Activated CD4-positive, alpha-beta T cell treated with anti-CD3 and anti-CD28 coated beads for 48 hours (primary cell): ENCODE data around the gene FAM222A.

Source experiments
- DNase-seq: peaks from one replicate; pipeline ENCODE4 v3.0.0-alpha.2; 2020

Gene FAM222A

GRCh38 chr12:109713187-109714070 is at the start of gene FAM222A:
FAM222A (plus strand) TSS chr12:109713825; CDS start chr12:109744147, 30,322 bp downstream.
- DNase-seq = peak; percentile 95

GRCh38 chr12:109664402-109664801 is 49.2 kb upstream of the FAM222A start:
- no peak for DNase-seq

DNA sequence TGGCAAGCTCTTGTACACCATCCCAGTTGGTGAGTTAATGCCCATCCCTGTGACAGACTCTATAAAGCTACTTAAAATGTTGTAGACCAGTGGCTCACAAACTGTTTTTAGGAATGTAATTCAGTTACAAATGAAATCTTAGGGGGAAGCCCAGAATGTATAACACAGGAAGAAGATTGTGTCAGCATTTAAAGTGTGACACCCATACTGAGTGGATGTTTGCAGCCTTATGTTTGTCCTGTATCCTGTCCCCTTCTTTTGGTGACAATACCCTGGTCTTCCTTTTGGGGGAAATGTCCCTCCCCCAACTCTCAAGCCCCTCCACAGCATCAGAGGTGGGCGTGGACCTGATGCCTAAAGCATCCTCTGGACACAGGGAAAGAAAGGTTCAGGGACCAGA is 47.6 kb upstream of the FAM222A start:
- DNase-seq = no peak

DNA sequence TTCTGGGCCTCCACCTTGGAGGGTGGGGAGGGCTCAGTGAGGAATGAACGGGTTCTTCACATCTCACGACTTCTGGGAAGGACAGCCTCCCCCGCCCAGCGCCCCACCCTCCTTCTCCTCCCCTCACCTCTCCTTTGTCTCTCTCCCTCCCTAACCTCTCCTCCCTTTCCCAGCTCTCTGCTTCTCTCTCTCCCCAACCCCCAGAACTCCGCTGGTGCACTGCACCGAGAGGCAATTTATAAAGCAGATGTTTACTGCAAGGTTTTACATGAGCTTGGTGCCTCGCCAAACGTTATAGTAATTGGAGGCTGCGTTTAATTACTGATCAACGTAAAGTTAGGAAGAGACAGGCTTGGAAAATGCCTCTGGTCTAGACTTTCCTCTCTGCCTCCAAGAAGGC is 42.9 kb upstream of the FAM222A start:
- DNase-seq = no peak

- DNase-seq = no peak
These were observed 42.1 kb upstream of the FAM222A start for GRCh38 chr12:109671502-109671901.

DNA sequence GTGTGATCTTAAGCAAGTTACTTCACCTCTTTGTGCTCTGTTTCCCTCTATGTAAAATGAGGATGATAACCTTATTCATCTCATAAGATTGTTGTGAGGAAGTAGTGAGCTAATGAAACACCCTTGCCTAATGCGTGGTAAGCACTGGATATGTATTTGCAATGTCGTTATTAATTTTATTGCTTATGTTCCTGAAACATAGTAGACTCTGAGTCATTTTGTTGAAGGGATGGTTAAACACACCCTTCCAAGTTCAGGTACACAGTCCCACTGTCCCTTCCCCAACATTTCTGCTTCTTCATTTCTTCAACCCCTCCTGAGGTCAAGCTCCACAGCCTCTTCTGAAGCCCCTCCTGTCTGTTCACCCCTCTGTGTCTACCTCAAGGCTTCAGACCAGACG is 40.2 kb upstream of the FAM222A start:
- DNase-seq = no peak

DNA sequence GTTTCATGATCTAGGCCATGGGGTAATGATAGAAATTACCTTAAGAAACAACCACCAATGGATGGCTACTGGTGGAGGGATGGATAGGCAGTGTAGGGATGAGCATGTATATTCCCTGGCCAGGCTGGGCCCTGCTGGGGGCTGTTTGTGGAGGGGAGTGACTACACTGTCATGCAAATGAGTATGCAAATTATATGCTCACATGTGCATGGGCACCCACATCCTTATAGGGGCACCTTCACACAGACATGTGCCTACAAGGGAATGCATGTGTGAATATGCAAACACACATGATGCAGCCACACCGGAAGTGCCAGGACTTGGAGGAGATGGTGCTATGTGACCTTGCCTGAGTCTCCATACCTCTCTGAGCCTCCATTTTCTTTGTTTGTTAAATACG is 39.7 kb upstream of the FAM222A start:
- no peak for DNase-seq

GRCh38 chr12:109675411-109675810 is 38.2 kb upstream of the FAM222A start:
- no peak for DNase-seq

GRCh38 chr12:109677279-109677691 is 36.3 kb upstream of the FAM222A start:
- DNase-seq = no peak

DNA sequence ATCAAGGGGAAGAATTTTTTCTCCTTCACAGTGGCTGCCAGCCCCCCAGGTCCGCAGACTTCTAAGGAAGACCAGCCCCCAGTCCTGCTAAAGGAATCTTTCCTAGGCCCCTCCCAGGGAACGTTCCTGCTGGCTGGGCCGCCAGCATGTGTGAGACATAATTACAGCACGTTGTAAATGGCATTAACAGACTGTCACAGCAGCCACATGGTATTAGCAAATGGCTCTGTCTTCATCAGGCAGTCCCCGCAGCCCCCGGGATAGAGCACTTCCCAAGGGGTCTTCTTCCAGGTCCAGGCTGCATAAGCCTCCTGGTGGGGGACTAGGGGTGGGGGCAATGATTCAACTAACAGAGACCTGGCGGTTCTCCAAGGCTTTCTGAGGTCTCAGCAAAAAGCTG is 34.9 kb upstream of the FAM222A start:
- DNase-seq = no peak

DNA sequence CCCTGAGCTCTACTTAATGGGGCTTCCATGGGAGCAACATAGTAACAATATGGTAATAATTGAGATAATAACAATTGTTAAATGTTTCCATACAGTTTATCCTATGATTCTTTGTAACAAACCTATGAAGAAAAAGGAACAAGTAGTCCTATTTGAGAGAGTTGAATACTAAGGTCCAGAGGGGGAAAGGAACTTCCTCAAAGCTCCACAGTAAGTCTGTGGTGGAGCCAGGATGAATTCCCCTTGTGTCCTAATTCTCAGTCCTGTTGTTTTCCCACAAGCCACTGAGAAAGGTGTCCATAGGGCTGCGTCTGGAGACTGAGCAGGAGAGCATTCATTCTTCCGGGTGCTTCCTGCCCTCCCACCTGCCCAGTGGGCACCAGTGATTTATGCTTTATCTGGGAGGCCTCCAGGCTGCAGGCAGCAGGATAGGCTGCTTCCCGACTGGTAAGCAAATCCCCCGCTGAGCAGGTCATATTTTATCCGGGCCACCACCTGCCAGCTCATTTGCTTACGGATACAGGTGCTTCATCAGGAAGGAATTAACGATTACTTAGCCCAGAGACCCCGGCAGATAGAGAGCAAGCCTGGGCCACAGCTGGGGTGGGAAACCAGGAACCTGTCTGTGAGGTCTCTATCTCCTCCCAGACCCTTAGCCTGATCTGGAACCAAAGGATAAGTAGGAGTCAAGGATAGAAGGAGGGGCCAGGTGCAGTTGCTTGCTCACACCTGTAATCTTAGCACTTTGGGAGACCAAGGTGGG is 33.9 kb upstream of the FAM222A start:
- DNase-seq = no peak

DNA sequence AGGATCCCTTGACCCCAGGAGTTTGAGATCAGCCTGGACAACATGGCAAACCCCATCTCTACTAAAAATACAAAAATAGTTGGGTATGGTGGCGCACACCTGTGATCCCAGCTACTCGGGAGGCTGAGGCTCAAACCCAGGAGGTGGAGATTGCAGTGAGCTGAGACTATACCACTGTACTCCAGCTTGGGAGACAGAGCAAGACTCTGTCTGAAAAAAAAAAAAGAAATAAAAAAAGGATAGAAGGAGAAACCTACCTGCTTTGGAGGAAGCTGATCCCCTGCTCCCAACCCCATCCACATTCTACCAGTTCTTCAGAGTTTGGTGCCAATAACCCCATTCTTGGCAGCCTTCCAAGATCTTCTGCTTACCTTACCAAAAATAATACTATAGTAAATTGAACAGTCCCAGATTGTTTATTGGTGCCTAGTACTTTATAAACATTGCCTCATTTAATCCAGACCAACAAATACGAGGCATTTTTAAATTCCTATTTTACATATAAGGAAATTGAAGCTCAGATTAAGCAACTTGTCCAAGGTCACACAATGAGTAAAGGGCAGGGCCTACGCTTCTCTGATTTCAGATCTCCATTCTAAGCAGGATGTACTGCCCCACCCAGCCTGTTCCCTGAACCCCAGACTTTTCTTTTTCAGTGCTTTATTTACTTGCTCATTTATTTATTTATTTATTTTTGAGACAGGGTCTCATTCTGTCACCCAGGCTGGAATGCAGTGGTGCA is 33.2 kb upstream of the FAM222A start:
- DNase-seq = no peak

GRCh38 chr12:109681986-109682707 is 31.5 kb upstream of the FAM222A start:
- no peak for DNase-seq

DNA sequence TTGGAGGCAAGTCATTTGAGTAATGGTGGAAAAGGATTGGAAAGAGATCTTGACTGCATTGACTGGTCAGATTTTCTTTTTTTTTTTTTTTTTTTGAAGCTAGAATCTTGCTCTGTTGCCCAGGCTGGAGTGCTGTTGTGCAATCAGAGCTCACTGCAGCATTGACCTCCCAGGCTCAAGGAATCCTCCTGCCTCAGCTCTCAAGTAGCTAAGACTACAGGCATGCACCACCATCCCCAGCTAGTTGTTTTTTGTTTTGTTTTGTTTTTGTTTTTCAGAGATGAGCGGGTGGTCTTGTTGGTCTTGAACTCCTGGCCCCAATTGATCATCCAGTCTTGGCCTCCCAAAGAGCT is 30.9 kb upstream of the FAM222A start:
- DNase-seq = no peak

- DNase-seq = no peak
These were observed 30.3 kb upstream of the FAM222A start for GRCh38 chr12:109683316-109683715.

DNA sequence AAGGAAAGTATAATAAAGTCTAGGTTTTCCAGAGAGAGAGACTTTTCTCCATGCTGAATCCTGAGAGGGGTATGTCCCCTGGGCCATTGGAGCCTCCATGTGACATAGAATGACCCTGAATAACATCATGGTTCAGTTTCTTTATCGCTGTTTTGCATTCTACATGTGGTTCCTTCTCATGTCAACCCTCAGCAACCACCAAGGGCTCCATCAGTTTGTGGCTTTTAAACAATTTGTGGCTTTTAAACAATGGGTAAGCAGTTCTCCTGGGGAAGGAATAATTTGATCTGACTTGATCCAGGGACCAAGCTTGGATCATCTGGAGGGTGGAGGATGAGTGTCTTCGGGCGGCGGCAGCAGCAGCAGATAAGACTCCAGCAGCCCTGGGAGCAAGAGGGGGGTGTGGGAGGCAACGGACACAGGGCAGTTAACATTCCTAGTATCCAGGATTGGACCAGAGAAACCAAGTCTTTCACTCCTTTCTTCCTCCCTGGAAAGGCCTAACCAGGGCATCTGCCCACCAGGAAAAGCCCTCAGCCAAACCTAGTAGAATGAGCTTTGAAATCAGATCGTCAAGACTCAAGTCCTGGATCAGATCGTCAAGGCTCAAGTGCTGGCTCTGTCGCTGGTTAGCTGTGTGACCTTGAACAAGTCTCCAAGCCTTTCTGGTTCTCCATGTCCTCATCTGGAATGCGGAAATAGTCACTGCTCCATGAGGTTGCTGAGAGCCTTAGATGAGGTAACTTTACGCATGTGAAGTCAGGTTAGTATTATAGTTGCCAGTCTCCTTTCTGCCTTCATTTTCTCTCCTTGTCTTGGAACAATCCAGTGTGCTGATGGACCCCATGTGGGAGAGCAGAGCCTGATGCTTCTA is 27.8 kb upstream of the FAM222A start:
- no peak for DNase-seq

DNA sequence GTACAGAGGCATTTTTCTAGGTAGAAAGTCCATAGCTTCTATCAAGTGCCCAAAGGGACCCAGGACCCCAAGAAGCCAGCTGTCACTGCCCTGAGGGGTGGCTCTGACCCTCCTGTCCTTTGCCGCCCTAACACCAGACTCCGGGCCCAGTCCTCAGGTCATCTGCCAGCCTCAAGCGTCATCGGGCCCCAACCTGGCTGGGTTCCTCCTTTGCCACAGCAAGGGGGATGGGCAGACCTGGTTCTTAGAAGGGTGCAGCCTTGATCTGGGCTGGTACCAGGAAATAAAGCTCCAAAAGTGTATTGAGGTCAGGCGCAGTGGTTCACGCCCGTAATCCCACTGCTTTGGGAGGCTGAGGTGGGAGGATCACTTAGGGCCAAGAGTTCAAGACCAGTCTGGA is 27.1 kb upstream of the FAM222A start:
- DNase-seq = no peak

DNA sequence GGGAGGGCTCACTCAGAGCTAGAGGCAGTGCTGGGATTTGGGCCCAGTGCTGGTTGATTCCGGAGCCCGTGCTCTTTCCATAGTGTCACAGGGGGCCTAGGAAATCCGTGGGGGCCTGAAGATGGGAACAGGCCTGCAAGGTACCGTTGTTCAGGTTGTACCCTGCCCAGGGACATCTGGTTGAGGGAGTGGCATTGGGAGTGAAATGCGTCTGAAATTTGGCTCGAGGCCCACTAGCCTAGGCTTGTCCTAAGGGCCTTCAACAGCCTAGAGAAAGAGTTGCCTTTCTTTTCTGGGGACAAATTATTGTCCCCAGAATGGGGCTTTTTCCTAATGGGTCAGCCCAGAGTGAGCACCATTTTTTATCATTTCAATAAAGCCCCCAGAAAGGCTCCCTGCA is 26.4 kb upstream of the FAM222A start:
- no peak for DNase-seq

- DNase-seq = no peak
These were observed 24.2 kb upstream of the FAM222A start for GRCh38 chr12:109689426-109689825.

- DNase-seq = no peak
These were observed 20.5 kb upstream of the FAM222A start for GRCh38 chr12:109693160-109693559.

DNA sequence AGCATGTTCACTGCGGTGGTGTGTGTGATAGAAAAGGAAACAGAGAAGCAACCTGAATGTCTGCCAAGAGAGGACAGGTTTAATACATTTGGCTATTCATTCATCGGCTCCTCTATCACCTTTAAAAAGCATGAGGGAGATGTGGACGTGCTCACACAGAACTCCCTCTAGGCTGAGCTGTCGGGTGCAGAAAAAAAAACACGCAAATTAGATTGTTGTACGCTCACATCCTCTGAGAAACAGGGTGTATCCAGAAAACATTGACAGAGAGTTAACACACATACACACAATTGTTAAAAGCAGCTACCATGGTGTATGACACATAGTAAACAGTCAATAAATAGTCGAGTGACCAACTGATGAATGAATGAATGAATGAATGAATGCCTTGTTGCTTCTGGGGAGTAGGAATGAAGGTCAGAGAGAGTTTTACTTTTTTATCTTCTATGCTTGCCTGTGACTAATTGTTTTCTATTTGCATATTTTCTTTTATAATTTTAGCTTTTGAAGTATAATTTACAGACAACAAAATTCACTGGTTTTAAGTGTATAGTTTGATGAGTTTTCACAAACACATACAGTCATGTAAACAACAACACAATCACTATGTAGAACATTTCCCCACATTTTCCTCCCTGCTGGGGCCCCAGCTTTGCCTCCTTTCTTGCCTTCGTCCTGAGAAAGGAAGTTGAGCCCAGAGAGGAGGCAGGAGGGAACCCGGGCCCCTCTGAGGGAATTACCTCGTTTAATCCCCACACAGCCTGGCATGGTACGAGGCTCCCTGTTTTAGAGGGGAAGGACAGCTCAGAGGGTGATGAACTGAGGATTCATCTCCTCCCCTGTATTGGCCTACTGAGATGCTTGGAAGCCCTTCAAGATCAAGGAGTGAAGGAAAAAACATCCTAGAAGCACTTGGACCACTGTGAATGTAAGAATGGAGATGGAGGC is 19.7 kb upstream of the FAM222A start:
- no peak for DNase-seq
